ENCODE measurements around the gene SLC35F1.

SLC35F1 gene

GRCh38 chr6:117932676-117933075 is 25.6 kb downstream of the SLC35F1 start:
- Histone ChIP-seq H3K4me1 (ENCODE audit: insufficient read depth, low read length) (no peaks in the 10 kb centered on the region), H2AFZ (ENCODE audit: low read depth, low read length) (no peak overlapping the region), H4K20me1 (ENCODE audit: insufficient read depth, low read length) (no peaks in the 10 kb centered on the region), H3K27me3 (ENCODE audit: insufficient read depth, low read length, poor library complexity) (no peaks in the 10 kb centered on the region), H3K4me3 (ENCODE audit: low read depth in 1 of 2, low read length in 2 of 2) (no peak overlapping the region), H3K79me2 (ENCODE audit: insufficient read depth, low read length) (no peaks in the 10 kb centered on the region), H3K9ac (ENCODE audit: low read depth, low read length) (no peak overlapping the region), H3K36me3 (ENCODE audit: insufficient read depth, low read length) (no peaks in the 10 kb centered on the region), H3K4me2 (ENCODE audit: insufficient read depth, low read length) (no peak overlapping the region), H3K27ac (ENCODE audit: low read length) (no peak overlapping the region), H3K9me3 (ENCODE audit: insufficient read depth, low read length, severe bottlenecking) (no peaks in the 10 kb centered on the region)
- TF ChIP-seq EZH2 (IDR thresholded peaks at IDR 0.05; ENCODE audit: borderline replicate concordance, low read depth, low read length, severe bottlenecking) = no peak
- no peak for TF ChIP-seq CTCF (IDR thresholded peaks at IDR 0.05; ENCODE audit: borderline replicate concordance, extremely low read depth, low read length, poor library complexity, severe bottlenecking)
- no peak for ATAC-seq (ENCODE audit: insufficient read depth, low read depth)
- no peak for DNase-seq

GRCh38 chr6:117933471-117933870 is 26.4 kb downstream of the SLC35F1 start:
- Histone ChIP-seq H3K27ac (ENCODE audit: low read length) (no peak overlapping the region), H3K4me1 (ENCODE audit: insufficient read depth, low read length) (no peaks in the 10 kb centered on the region), H3K36me3 (ENCODE audit: insufficient read depth, low read length) (no peaks in the 10 kb centered on the region), H4K20me1 (ENCODE audit: insufficient read depth, low read length) (no peaks in the 10 kb centered on the region), H2AFZ (ENCODE audit: low read depth, low read length) (no peak overlapping the region), H3K27me3 (ENCODE audit: insufficient read depth, low read length, poor library complexity) (no peaks in the 10 kb centered on the region), H3K4me3 (ENCODE audit: low read depth in 1 of 2, low read length in 2 of 2) (no peak overlapping the region), H3K79me2 (ENCODE audit: insufficient read depth, low read length) (no peaks in the 10 kb centered on the region), H3K4me2 (ENCODE audit: insufficient read depth, low read length) (no peak overlapping the region), H3K9me3 (ENCODE audit: insufficient read depth, low read length, severe bottlenecking) (no peaks in the 10 kb centered on the region), H3K9ac (ENCODE audit: low read depth, low read length) (no peak overlapping the region)
- ATAC-seq (ENCODE audit: insufficient read depth, low read depth) (no peak), DNase-seq (no peak)
- no peak for TF ChIP-seq CTCF (IDR thresholded peaks at IDR 0.05; ENCODE audit: borderline replicate concordance, extremely low read depth, low read length, poor library complexity, severe bottlenecking)
- TF ChIP-seq EZH2 (IDR thresholded peaks at IDR 0.05; ENCODE audit: borderline replicate concordance, low read depth, low read length, severe bottlenecking) = no peak

- Histone ChIP-seq H3K27ac (ENCODE audit: low read length) (no peak overlapping the region), H3K4me3 (ENCODE audit: low read depth in 1 of 2, low read length in 2 of 2) (no peak overlapping the region), H3K79me2 (ENCODE audit: insufficient read depth, low read length) (no peaks in the 10 kb centered on the region), H3K4me2 (ENCODE audit: insufficient read depth, low read length) (no peak overlapping the region), H3K4me1 (ENCODE audit: insufficient read depth, low read length) (no peaks in the 10 kb centered on the region), H4K20me1 (ENCODE audit: insufficient read depth, low read length) (no peaks in the 10 kb centered on the region), H3K36me3 (ENCODE audit: insufficient read depth, low read length) (no peaks in the 10 kb centered on the region), H2AFZ (ENCODE audit: low read depth, low read length) (no peak overlapping the region), H3K27me3 (ENCODE audit: insufficient read depth, low read length, poor library complexity) (no peaks in the 10 kb centered on the region), H3K9ac (ENCODE audit: low read depth, low read length) (no peak overlapping the region), H3K9me3 (ENCODE audit: insufficient read depth, low read length, severe bottlenecking) (no peaks in the 10 kb centered on the region)
- DNase-seq (no peak), ATAC-seq (ENCODE audit: insufficient read depth, low read depth) (no peak)
- TF ChIP-seq EZH2 (IDR thresholded peaks at IDR 0.05; ENCODE audit: borderline replicate concordance, low read depth, low read length, severe bottlenecking) (no peak), CTCF (IDR thresholded peaks at IDR 0.05; ENCODE audit: borderline replicate concordance, extremely low read depth, low read length, poor library complexity, severe bottlenecking) (no peak)
Observed at GRCh38 chr6:117938311-117938995, 31.4 kb downstream of the SLC35F1 start.
